GM21447 (cell line): ENCODE results near the gene LITAFD.
"Not testable (repeated sequence)": the region's sequence is repeated elsewhere in the genome, so short reads cannot be mapped to it uniquely, and the experiment has no call there.

Experiments used
- ATAC-seq: cut with Tn5 transposase; IDR thresholded peaks from one replicate; pipeline ENCODE4 v1.9.1; 2021; ENCODE audit not compliant: unreplicated experiment

Gene LITAFD

DNA sequence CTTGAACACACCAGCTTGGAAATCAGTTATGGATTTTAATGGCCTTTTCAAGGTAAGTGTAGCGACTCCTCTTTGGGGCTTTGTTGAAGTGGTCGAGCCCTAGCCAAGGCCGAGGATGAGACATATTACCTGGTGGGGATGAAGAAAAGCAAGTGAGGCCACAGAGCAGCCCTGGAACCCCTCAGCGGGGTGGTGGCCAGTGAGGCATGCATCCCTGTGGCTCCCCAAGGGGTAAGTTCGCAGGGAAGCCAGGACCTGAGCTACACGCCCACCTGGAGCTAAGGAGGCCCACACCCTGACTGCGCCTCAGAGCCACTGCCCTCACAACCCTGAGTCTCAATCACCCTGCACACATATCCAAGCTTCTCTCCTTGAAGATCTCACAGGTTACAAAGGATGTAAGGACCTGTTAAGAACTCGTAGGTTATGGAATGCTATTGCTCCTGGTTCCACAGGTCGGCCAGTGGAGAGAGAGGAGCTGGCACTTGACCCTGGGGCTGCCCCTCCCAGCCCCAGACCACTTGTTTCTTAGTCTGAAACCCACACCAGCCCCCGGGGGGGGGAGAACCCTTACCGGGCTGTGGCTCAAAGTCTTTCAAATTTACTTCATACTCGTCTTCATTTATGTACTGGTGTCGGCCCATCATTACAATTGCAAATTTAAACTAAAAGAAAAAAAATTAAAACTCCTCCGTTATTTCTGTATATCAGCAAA, 12.0 kb downstream of the LITAFD start:
- no peak for ATAC-seq

- no peak for ATAC-seq
Measured at GRCh38 chr16:8894736-8895334, 12.7 kb downstream of the LITAFD start.

DNA sequence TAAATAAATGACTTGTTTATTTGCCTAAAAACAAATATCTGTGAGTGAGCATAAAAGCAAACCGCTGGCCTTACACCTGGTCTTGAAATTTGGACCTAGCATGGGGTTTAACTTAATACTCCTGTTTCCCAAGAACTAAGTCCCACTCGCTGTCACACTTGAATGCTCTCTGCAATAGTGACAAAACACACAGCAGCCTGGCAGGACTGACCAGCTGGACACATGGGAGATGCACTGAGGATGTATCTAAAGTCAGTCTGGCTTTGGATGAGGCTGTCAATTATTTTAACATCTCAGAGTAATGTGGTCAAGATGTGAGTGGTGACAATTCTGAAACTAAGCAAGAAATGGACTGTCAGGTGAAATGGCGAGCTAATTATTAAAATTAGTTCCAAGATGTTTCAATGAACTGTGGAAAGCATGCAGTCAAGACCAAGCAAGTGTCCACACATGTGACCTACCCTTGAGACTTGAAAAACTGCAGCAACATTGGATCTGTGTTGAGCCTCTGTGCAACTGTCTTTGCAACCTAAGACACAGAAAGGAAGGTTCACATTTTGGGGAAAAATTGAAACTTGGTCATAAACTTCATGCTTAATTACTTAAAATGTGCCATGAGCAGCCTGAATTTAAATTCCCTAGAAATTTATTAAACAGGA, 16.6 kb downstream of the LITAFD start:
- ATAC-seq, result no peak

GRCh38 chr16:8899709-8900317, 17.7 kb downstream of the LITAFD start:
- ATAC-seq, result no peak

DNA sequence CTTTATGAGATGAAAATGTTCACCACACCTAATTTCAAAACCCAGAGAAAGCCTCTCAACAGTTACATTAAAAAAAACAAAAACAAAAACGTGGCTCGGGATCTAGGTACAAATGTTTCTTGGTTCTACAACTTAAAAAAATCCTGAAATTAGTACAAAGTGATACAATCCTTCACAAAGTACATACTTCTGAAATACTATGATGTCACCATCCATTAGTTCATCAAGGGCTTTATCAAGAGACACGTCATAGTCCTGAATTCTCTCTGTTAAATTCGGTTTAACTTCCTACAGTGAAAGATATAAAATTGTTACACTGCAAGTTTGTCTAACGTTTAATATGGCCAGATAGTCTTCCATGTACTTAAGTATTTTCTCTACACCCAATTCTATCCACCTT, 18.2 kb downstream of the LITAFD start:
- ATAC-seq, result no peak

GRCh38 chr16:8901320-8901861, 19.2 kb downstream of the LITAFD start:
- ATAC-seq, result no peak

- no peak for ATAC-seq
Measured at GRCh38 chr16:8903004-8903403, 20.9 kb downstream of the LITAFD start.

GRCh38 chr16:8904018-8904430, 21.9 kb downstream of the LITAFD start:
- no peak for ATAC-seq

- ATAC-seq, result no peak
Measured at GRCh38 chr16:8905168-8905762, 23.1 kb downstream of the LITAFD start.

DNA sequence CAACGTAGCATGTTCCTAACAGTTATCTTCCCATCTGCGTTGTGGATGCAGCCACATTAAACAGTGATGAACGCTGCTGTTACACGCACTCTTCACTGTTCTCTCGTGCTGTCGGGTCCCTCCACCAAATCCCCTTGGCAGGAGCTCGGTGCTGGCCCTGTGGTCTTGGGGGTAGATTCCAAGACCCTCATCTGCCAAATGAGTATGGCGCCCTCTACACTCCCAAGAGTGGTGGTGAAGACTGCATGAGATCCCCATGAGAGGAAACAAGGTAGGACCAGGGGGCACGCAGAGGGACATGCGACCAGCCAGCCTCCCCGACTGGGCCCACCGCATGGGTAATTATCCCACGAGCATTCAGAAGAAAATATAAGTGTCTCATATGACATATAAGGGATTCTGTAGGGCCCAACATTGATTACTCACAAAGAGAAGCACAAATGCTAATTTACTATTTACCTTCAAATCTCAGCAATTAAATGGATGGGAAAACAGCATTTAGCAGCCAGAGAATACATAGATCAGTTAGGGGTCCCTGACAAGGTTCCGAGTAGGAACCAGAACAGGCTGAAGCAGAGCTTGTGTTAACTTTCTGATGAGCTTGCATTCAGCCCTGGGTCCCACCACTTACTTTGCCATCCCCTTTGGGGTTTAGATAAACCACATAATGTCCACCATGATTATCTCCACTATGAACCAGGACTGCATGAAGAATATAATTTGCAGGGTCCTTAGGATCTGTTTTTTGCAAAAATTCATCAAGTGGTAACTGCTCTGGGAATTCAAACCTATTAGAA, 23.8 kb downstream of the LITAFD start:
- no peak for ATAC-seq

DNA sequence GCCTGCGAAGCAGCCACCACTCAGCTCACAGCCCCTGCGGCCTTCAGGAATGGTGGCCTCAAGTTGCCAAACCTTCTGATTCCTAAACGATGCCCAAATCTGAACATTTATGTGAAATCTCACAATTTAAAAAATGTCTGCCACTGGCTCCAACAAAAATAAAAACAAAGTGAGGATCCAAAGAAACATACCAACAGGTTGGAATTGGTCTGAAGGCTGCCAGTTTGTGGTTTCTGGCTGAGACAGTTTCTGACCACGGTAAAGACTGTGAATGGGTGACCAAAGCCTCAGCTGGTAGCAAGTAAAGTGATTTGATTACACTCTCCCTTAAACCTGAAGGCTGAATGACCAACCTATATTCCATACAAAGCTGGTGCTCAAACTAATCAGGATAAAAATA, 24.9 kb downstream of the LITAFD start:
- ATAC-seq, result no peak

GRCh38 chr16:8908810-8909468, 26.8 kb downstream of the LITAFD start:
- no peak for ATAC-seq

DNA sequence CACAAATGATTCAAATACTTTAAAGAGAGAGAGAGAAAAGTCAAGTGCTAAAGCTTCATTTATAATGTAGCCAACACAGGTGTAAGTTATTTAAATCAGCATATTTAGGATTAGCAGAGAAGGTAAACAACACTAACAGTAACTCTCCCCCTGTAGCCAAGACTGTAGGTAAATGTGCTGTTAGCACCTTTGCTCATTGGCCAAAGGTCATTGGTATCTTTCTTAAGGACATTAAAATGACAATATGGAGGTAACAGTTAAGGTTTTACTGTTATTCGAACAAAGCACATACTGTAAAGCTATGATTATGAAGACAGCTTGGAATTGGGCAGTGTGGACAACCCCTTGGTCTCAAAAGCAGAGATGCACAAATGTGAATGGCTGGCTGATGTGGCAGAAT, 28.7 kb downstream of the LITAFD start:
- no peak for ATAC-seq

DNA sequence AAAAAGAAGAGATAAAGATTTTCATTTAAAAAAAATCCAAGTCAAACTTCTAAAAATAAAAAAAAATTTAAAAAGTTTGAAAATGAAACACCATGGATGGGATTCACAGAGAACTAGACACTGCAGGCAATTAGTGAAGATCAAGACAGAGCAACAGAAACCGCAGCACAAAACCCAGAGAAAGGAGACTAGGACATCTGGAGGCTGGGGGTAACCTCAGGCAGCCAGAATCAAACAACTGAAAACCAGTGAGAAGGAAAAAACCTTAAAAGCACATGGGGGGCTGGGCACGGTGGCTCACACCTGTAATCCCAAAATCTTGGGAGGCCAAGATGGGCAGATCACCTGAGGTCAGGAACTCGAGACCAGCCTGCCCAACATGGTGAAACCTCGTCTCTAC, 30.6 kb downstream of the LITAFD start:
- no peak for ATAC-seq

GRCh38 chr16:8914098-8914497, 31.9 kb downstream of the LITAFD start:
- ATAC-seq, result no peak

DNA sequence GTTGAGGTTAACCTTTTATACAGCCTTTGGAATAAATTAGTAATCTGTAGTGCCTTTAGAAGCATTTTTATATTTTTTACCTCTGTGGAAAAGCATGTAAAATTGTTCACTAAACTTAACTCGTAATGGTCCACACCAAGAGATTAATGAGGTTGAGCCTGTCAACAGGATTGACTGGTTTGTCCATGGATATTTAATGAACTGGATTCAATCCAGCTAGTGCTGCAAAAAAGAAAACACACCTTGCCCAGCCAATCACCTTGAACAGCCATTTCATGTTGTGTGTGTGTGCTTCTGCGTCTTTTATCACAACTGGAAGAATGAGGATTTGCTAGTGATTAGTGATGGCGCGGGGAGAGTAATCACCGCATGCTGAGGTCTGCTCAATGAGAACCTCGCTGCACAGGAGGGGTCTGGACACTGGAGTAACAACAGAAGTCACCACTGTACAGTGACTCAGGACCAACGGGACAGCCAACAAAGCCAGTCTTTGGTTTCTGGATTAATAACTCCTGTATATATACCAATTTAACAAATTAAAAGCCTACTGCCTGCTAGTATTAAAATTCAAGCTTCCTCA, 33.7 kb downstream of the LITAFD start:
- no peak for ATAC-seq

GRCh38 chr16:8916541-8917225, 34.5 kb downstream of the LITAFD start:
- no peak for ATAC-seq

DNA sequence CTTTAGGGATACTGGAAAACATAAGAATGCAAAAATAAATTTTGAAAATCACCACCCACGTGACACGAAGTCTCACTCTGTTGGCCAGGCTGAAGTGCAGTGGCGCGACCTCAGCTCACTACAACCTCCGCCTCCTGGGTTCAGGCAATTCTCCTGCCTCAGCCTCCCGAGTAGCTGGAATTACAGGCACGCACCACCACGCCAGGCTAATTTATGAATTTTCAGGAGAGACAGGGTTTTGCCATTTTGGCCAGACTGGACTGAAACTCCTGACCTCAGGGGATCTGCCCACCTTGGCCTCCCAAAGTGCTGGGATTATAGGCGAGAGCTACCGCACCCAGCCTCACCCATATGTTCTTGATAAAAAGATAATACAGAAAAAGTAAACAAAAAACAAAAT, 35.2 kb downstream of the LITAFD start:
- not testable (repeated sequence) for ATAC-seq
